GM23248 (cell line): Measurements from ENCODE around the gene SIK2.

Source experiments
- EZH2 ChIP-seq: fragments of 200-600 bp; sonication (generic); IDR thresholded peaks from 2 replicates; pipeline ENCODE4 v1.6.1; 2018; ENCODE audit warnings: antibody characterized with exemption, mild to moderate bottlenecking; ENCODE audit not compliant: insufficient read depth, poor library complexity, severe bottlenecking
- EZH2phosphoT487 ChIP-seq: fragments of 200-600 bp; sonication (generic); IDR thresholded peaks from 2 replicates; pipeline ENCODE4 v1.6.1; 2018; ENCODE audit warnings: antibody characterized with exemption, moderate library complexity, mild to moderate bottlenecking, low read depth; ENCODE audit not compliant: insufficient read depth

DNA sequence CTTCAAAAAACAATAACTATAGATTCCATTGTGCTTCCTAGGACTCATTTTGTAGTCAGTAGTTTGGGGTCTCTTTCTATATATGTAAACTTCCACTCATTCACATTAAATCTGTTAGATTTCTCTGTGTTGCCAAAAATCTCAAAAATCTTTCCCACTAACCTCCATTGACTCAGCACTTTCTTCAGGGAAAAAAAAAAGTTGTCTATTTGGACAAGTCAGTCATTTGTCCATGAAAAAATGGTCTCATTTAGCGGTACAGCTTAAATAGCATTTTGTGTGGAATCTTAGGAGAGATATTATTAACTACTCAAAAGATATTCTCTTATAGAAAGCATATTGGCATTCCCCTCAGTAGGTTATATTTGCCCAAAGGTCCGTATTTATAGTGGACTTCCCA is 82.0 kb downstream of the SIK2 start:
- TF ChIP-seq EZH2: no peak
- TF ChIP-seq EZH2phosphoT487: no peak
